Iris pigment epithelial cell (primary cell): ENCODE results near the gene IGSF21.

ENCODE experiments used
- DNase-seq: peaks from one replicate; pipeline ENCODE4 v3.0.0-alpha.2; 2011; ENCODE audit warnings: low read depth

Gene IGSF21

DNA sequence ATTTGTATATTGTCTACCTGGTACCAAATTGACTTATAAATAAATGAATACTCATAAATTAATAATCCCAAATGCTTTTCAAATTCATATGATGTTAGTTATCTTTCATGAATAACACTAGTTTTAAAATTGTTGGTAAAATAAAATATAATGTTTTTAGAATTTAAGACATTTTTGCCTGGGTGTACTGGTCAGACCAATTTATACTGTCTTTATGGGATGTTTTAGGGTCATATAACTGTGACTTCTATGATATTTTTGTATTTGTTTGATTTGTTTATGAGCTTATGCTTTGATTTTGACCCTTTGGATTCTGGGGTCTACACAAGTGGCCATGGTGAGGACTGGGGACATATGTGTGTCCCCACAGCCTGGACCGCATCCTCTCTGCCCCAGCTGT lies 319.0 kb downstream of the IGSF21 start:
- no peak for DNase-seq
